Activated CD8-positive, alpha-beta T cell treated with anti-CD3 and anti-CD28 coated beads for 36 hours (primary cell): Measurements from ENCODE around the gene PIK3C2B. TPM values are rescaled to one million over a fixed set of nuclear protein-coding genes. Genes with fewer than 3 reads are reported as not detected.

Experiments used
- ATAC-seq: fragments of 200-7000 bp; cut with Tn5 transposase; one replicate; pipeline ENCODE4 v1.10.0; 2021; ENCODE audit warnings: mild to moderate bottlenecking, moderate library complexity
- CTCF ChIA-PET: fragments of 350-600 bp; sonication (Branson Sonifier 250); formaldehyde crosslinking; loops from one replicate; lab custom pipeline; 2021; ENCODE audit warnings: antibody characterized with exemption; lab: Charles Lee
- POLR2A ChIA-PET: fragments of 350-600 bp; sonication (Branson Sonifier 250); formaldehyde crosslinking; loops from one replicate; lab custom pipeline; 2021; ENCODE audit warnings: antibody characterized with exemption; lab: Charles Lee
- DNase-seq: peaks from one replicate; pipeline ENCODE4 v3.0.0-alpha.2; 2020
- H3K27ac Mint-ChIP-seq: one replicate; pipeline ENCODE4 v1.8.0; 2021; ENCODE audit warnings: mild to moderate bottlenecking, mixed read lengths
- H3K27me3 Mint-ChIP-seq: one replicate; pipeline ENCODE4 v1.8.0; 2021; ENCODE audit warnings: mixed read lengths
- H3K36me3 Mint-ChIP-seq: one replicate; pipeline ENCODE4 v1.8.0; 2021; ENCODE audit warnings: low read depth, mixed read lengths
- H3K4me1 Mint-ChIP-seq: one replicate; pipeline ENCODE4 v1.8.0; 2021; ENCODE audit warnings: low read depth, mixed read lengths
- H3K4me3 Mint-ChIP-seq: one replicate; pipeline ENCODE4 v1.8.0; 2021; ENCODE audit warnings: mild to moderate bottlenecking, moderate library complexity, mixed read lengths
- H3K9me3 Mint-ChIP-seq: one replicate; pipeline ENCODE4 v1.8.0; 2021; ENCODE audit warnings: mixed read lengths
- intact Hi-C: fragments of 100-400 bp; cut with micrococcal nuclease; formaldehyde crosslinking; loops from one replicate; pipeline ENCODE4 v1.10.0; 2022
- total RNA-seq, 2 experiments: library from RNA; stranded (reverse); gene quantifications; one replicate each; pipeline ENCODE4 v1.2.3, GENCODE V29; 2021
- TF ChIP-seq, protein P1 (sequence below): fragments of 200-600 bp; IDR thresholded peaks from one replicate; pipeline ENCODE4 v1.8.0; 2022; ENCODE audit warnings: antibody characterized with exemption, mild to moderate bottlenecking

The PIK3C2B gene
- total RNA-seq, 2 experiments from 2014 or later: 26.6 to 28.9 TPM

DNA sequence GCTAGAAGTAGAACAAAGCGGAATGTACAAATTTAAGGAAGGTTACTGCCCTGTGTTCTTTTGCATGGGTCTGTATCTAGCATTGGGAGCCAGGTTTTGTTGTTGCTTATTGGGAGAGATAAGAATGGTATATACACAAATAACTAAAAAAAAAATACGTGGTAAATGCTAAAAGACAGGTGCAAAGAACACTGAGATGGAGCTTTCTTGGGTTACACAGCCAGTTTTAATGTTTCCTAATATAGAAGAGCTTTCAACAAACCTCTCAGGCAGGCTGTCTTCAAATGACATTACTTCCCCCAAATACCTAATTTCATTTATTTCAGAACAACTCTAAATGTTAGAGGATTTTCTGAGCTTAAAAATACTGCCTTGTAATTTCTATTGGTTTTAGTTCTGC, 20.2 kb upstream of the PIK3C2B start:
- Mint-ChIP-seq H3K27me3 (no peaks in the 10 kb centered on the region), H3K4me3 (peak overlapping the region; percentile 37), H3K4me1 (peaks cover 48% of the 10 kb centered on the region), H3K27ac (peak overlapping the region; percentile 80), H3K36me3 (peaks cover 27% of the 10 kb centered on the region), H3K9me3 (peaks cover 1% of the 10 kb centered on the region)
- TF ChIP-seq, protein P1, sequence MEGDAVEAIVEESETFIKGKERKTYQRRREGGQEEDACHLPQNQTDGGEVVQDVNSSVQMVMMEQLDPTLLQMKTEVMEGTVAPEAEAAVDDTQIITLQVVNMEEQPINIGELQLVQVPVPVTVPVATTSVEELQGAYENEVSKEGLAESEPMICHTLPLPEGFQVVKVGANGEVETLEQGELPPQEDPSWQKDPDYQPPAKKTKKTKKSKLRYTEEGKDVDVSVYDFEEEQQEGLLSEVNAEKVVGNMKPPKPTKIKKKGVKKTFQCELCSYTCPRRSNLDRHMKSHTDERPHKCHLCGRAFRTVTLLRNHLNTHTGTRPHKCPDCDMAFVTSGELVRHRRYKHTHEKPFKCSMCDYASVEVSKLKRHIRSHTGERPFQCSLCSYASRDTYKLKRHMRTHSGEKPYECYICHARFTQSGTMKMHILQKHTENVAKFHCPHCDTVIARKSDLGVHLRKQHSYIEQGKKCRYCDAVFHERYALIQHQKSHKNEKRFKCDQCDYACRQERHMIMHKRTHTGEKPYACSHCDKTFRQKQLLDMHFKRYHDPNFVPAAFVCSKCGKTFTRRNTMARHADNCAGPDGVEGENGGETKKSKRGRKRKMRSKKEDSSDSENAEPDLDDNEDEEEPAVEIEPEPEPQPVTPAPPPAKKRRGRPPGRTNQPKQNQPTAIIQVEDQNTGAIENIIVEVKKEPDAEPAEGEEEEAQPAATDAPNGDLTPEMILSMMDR: no peak
- DNase-seq (no peak), ATAC-seq (no peak)
- CTCF ChIA-PET: interaction anchor here (0.9 to 3.9 kb wide), 7 partner anchors 8 to 292 kb away, joined by 3 to 39 read pairs (median 10); no protein-coding TSS in a partner anchor
- intact Hi-C loops: no loop called here
- POLR2A ChIA-PET: interaction anchor here (0.6 to 5.5 kb wide), 6 partner anchors 8 to 253 kb away, joined by 3 to 80 read pairs (median 5); no protein-coding TSS in a partner anchor

DNA sequence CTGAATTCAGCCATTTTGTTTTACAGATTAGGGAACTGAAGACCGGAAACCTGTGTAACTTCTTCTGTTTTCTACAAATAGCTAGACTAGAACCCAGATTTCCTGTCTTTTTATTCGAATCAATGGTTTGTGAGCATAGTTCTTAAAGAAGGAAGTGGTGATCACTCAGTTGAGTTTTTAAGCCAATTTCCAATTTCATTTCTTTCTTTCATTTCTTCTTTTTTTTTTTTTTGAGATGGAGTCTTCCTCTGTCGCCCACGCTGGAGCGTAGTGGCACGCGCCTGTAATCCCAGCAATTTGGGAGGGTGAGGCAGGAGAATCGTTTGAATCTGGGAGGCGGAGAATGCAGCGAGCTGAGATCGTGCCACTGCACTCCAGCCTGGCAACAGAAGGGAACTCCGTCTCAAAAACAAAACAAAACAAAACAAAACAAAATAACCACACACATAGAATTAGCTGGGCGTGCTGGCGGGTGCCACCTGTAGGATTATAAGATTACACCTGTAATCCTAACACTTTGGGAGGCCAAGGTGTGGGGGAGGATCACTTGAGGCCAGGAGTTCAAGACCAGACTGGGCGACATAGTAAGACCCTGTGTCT, 18.6 kb upstream of the PIK3C2B start:
- intact Hi-C loops: no loop called here
- TF ChIP-seq, protein P1: no peak
- peaks cover 1% of the 10 kb centered on the region for H3K9me3 Mint-ChIP-seq
- POLR2A ChIA-PET: interaction anchor here (0.6 kb wide), 1 partner anchor 904 kb away, joined by 3 read pairs; no protein-coding TSS in a partner anchor
- peaks cover 13% of the 10 kb centered on the region for H3K36me3 Mint-ChIP-seq
- CTCF ChIA-PET: interaction anchor here (1.9 to 2.6 kb wide), 2 partner anchors 10 to 294 kb away, joined by 8 to 12 read pairs; no protein-coding TSS in a partner anchor
- H3K27ac Mint-ChIP-seq: peak overlapping the region; percentile 100
- peak overlapping the region; percentile 77 for H3K4me3 Mint-ChIP-seq
- H3K4me1 Mint-ChIP-seq: peaks cover 35% of the 10 kb centered on the region
- H3K27me3 Mint-ChIP-seq: no peaks in the 10 kb centered on the region
- DNase-seq (peak; percentile 67), ATAC-seq (peak; percentile 3)

DNA sequence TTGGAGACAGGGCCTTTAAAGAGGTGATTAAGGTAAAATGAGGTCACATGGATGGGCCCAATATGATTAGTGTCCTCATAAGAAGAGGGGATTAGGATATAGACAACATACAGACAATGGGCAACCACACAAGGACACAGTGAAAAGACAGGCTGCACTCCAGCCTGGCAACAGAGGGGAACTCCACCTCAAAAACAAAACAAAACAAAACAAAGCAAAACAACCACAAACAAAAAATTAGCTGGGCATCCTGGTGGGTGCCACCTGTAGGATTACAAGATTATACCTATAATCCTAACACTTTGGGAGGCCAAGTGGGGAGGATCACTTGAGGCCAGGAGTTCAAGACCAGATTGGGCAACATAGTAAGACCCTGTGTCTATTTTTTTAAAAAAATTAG, 16.8 kb upstream of the PIK3C2B start:
- Mint-ChIP-seq H3K27me3 (peaks cover 2% of the 10 kb centered on the region), H3K36me3 (peaks cover 3% of the 10 kb centered on the region), H3K4me3 (no peak overlapping the region), H3K9me3 (no peaks in the 10 kb centered on the region), H3K27ac (peak overlapping the region; percentile 59), H3K4me1 (peaks cover 32% of the 10 kb centered on the region)
- ChIA-PET CTCF (interaction anchor here (2.6 kb wide), 1 partner anchor 8 kb away, joined by 12 read pairs; no protein-coding TSS in a partner anchor), POLR2A (no interaction called here)
- DNase-seq: no peak
- ATAC-seq: no peak
- TF ChIP-seq, protein P1: no peak
- intact Hi-C loops: no loop called here

DNA sequence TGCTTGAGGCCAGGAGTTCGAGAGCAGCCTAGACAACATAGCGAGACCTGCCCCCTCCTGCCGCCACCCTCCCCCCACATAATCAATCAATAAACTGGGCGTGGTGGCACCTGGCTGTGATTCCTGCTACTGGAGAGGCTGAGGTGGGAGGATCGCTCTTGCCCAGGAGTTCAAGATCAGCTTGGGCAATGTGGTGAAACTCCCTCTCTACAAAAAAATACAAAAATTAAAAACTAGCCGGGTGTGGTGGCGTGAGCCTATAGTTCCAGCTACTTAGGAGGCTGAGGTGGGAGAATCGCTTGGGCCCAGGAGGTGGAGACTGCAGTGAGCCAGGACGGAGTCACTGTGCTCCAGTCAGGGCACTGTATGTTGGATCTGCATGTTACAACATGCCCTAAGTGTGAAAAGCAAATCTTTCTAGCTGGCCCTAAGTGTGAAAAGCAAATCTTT, 14.6 kb upstream of the PIK3C2B start:
- Mint-ChIP-seq H3K27ac (no peak overlapping the region), H3K4me3 (no peak overlapping the region), H3K27me3 (peaks cover 3% of the 10 kb centered on the region), H3K4me1 (peaks cover 33% of the 10 kb centered on the region), H3K36me3 (peaks cover 5% of the 10 kb centered on the region), H3K9me3 (no peaks in the 10 kb centered on the region)
- TF ChIP-seq, protein P1: no peak
- DNase-seq: no peak
- ATAC-seq: no peak
- CTCF ChIA-PET: interaction anchor here (4.0 to 20.8 kb wide), 2 partner anchors 69 to 298 kb away, joined by 16 to 1122 read pairs; no protein-coding TSS in a partner anchor
- intact Hi-C loops: no loop called here
- POLR2A ChIA-PET: interaction anchor here (5.0 to 5.1 kb wide), 2 partner anchors 8 to 14 kb away, joined by 45 to 80 read pairs; partner anchors contain the start of genes MDM4 and PIK3C2B
